Measurements from ENCODE around the gene IGF2.

IGF2 gene

GRCh38 chr11:2107941-2108630 lies 31.1 kb downstream of the IGF2 start:
- H3K4me3 Mint-ChIP-seq = no peak overlapping the region
- no peaks in the 10 kb centered on the region for H3K9me3 Mint-ChIP-seq
- CTCF ChIA-PET = no interaction called here
- peaks cover 24% of the 10 kb centered on the region for H3K27me3 Mint-ChIP-seq
- no peak overlapping the region for H3K27ac Mint-ChIP-seq
- H3K4me1 Mint-ChIP-seq = no peaks in the 10 kb centered on the region
- no peaks in the 10 kb centered on the region for H3K36me3 Mint-ChIP-seq
- DNase-seq = no peak

- H3K4me3 Mint-ChIP-seq = no peak overlapping the region
- CTCF ChIA-PET = no interaction called here
- no peaks in the 10 kb centered on the region for H3K9me3 Mint-ChIP-seq
Observed at GRCh38 chr11:2107521-2107920, 31.7 kb downstream of the IGF2 start.

GRCh38 chr11:2106583-2107209 lies 32.5 kb downstream of the IGF2 start:
- CTCF ChIA-PET = no interaction called here
- Mint-ChIP-seq H3K36me3 (no peaks in the 10 kb centered on the region), H3K27ac (no peak overlapping the region), H3K9me3 (no peaks in the 10 kb centered on the region), H3K4me3 (no peak overlapping the region), H3K4me1 (no peaks in the 10 kb centered on the region), H3K27me3 (peaks cover 29% of the 10 kb centered on the region)
- DNase-seq = no peak

More at GRCh38 chr11:2107521-2107920, 31.7 kb downstream of the IGF2 start:
- H3K27me3 Mint-ChIP-seq = peaks cover 24% of the 10 kb centered on the region
- DNase-seq = no peak
- H3K27ac Mint-ChIP-seq = no peak overlapping the region
- H3K36me3 Mint-ChIP-seq = no peaks in the 10 kb centered on the region
- no peaks in the 10 kb centered on the region for H3K4me1 Mint-ChIP-seq

- Mint-ChIP-seq H3K27ac (no peak overlapping the region), H3K27me3 (peaks cover 31% of the 10 kb centered on the region)
- CTCF ChIA-PET = no interaction called here
Observed at GRCh38 chr11:2105511-2105910, 33.7 kb downstream of the IGF2 start.

GRCh38 chr11:2104524-2105440 lies 34.4 kb downstream of the IGF2 start:
- Mint-ChIP-seq H3K4me3 (no peak overlapping the region), H3K27me3 (peaks cover 26% of the 10 kb centered on the region), H3K9me3 (no peaks in the 10 kb centered on the region), H3K4me1 (no peaks in the 10 kb centered on the region), H3K27ac (no peak overlapping the region), H3K36me3 (no peaks in the 10 kb centered on the region)
- CTCF ChIA-PET = no interaction called here
- DNase-seq = no peak

More at GRCh38 chr11:2105511-2105910, 33.7 kb downstream of the IGF2 start:
- no peak overlapping the region for H3K4me3 Mint-ChIP-seq
- no peaks in the 10 kb centered on the region for H3K4me1 Mint-ChIP-seq
- no peak for DNase-seq
- H3K36me3 Mint-ChIP-seq = no peaks in the 10 kb centered on the region
- H3K9me3 Mint-ChIP-seq = no peaks in the 10 kb centered on the region

GRCh38 chr11:2103668-2104523 lies 35.3 kb downstream of the IGF2 start:
- Mint-ChIP-seq H3K27ac (no peak overlapping the region), H3K27me3 (peaks cover 22% of the 10 kb centered on the region), H3K9me3 (no peaks in the 10 kb centered on the region), H3K4me1 (no peaks in the 10 kb centered on the region), H3K4me3 (no peak overlapping the region), H3K36me3 (no peaks in the 10 kb centered on the region)
- CTCF ChIA-PET = no interaction called here
- no peak for DNase-seq

- CTCF ChIA-PET = no interaction called here
- peak; percentile 11 for DNase-seq
- H3K36me3 Mint-ChIP-seq = no peaks in the 10 kb centered on the region
- H3K27ac Mint-ChIP-seq = no peak overlapping the region
- H3K4me3 Mint-ChIP-seq = no peak overlapping the region
- H3K27me3 Mint-ChIP-seq = peaks cover 15% of the 10 kb centered on the region
- H3K4me1 Mint-ChIP-seq = no peaks in the 10 kb centered on the region
- H3K9me3 Mint-ChIP-seq = no peaks in the 10 kb centered on the region
Observed at GRCh38 chr11:2102883-2103213, 36.3 kb downstream of the IGF2 start.

GRCh38 chr11:2102132-2102882 lies 36.9 kb downstream of the IGF2 start:
- H3K4me3 Mint-ChIP-seq = no peak overlapping the region
- H3K9me3 Mint-ChIP-seq = no peaks in the 10 kb centered on the region
- H3K27ac Mint-ChIP-seq = no peak overlapping the region
- H3K4me1 Mint-ChIP-seq = no peaks in the 10 kb centered on the region
- CTCF ChIA-PET = no interaction called here
- H3K27me3 Mint-ChIP-seq = peaks cover 14% of the 10 kb centered on the region
- DNase-seq = no peak
- no peaks in the 10 kb centered on the region for H3K36me3 Mint-ChIP-seq

GRCh38 chr11:2101171-2101675 lies 38.0 kb downstream of the IGF2 start:
- no peak for DNase-seq
- Mint-ChIP-seq H3K27me3 (peaks cover 14% of the 10 kb centered on the region), H3K9me3 (no peaks in the 10 kb centered on the region), H3K4me1 (no peaks in the 10 kb centered on the region), H3K27ac (no peak overlapping the region), H3K4me3 (no peak overlapping the region), H3K36me3 (no peaks in the 10 kb centered on the region)
- CTCF ChIA-PET = no interaction called here

GRCh38 chr11:2100361-2101170 lies 38.6 kb downstream of the IGF2 start:
- Mint-ChIP-seq H3K36me3 (no peaks in the 10 kb centered on the region), H3K4me1 (no peaks in the 10 kb centered on the region), H3K27me3 (peaks cover 14% of the 10 kb centered on the region), H3K27ac (no peak overlapping the region), H3K9me3 (no peaks in the 10 kb centered on the region), H3K4me3 (no peak overlapping the region)
- peak; percentile 53 for DNase-seq
- CTCF ChIA-PET = interaction anchor here (2.1 kb wide), 1 partner anchor 64 kb away, joined by 5 read pairs; no protein-coding TSS in a partner anchor

GRCh38 chr11:2099516-2100349 lies 39.5 kb downstream of the IGF2 start:
- peaks cover 14% of the 10 kb centered on the region for H3K27me3 Mint-ChIP-seq
- no peak overlapping the region for H3K27ac Mint-ChIP-seq
- CTCF ChIA-PET = interaction anchor here (2.1 kb wide), 1 partner anchor 63 kb away, joined by 5 read pairs; no protein-coding TSS in a partner anchor
- H3K36me3 Mint-ChIP-seq = no peaks in the 10 kb centered on the region
- no peaks in the 10 kb centered on the region for H3K4me1 Mint-ChIP-seq
- H3K4me3 Mint-ChIP-seq = no peak overlapping the region
- DNase-seq = no peak
- H3K9me3 Mint-ChIP-seq = no peaks in the 10 kb centered on the region
